K562 (cell line): ENCODE data around the gene HELZ. TPM values are rescaled to one million over a fixed set of nuclear protein-coding genes. Genes with fewer than 3 reads are reported as not detected.

Source experiments
- ATAC-seq: fragments of 200-7000 bp; cut with Tn5 transposase; 3 replicates; pipeline ENCODE4 v1.9.1; 2020; ENCODE audit warnings: moderate library complexity
- BruUV-seq: library from RNA; stranded (reverse); fragments of 400-500 nt; replicated peaks from 2 replicates; lab custom pipeline; 2021; lab: Mats Ljungman, UMichigan
- CTCF ChIA-PET: fragments of 300-600 bp; formaldehyde crosslinking; extraction: SDS; loops from one replicate; lab custom pipeline; 2021; ENCODE audit warnings: low intra/inter-chr PET ratio; lab: Yijun Ruan, JAX
- POLR2A ChIA-PET: fragments of 300-600, 350-650 bp; sonication (Branson Sonifier 250); formaldehyde crosslinking; extraction: SDS; loops from one replicate; lab custom pipeline; 2021; ENCODE audit warnings: antibody characterized with exemption, inconsistent platforms; lab: Yijun Ruan, JAX
- DNase-seq, 4 experiments: peaks; one replicate each; pipeline versions ENCODE4 v3.0.0 to v3.0.0-alpha.2; 2011 to 2018; ENCODE audit warnings: low spot score in 3 of 4, mixed read lengths in 3 of 4; ENCODE audit errors: extremely low read depth in 1 of 4
- FAIRE-seq: peaks from 2 replicates; lab custom pipeline; 2011; peaks lifted over from hg19 to GRCh38; lab: Jason Lieb, UNC
- H2AFZ ChIP-seq: 2 replicates; pipeline ENCODE4 v1.6.0; 2011; ENCODE audit warnings: low read depth, low read length, control low read depth, inconsistent platforms
- H3K27ac ChIP-seq: fragments of 200-600 bp; 3 replicates; pipeline ENCODE4 v1.8.0; 2011; ENCODE audit warnings: low read depth, mild to moderate bottlenecking, control low read depth, inconsistent platforms, low read length, moderate library complexity, mixed read lengths; ENCODE audit errors: extremely low read depth
- H3K27me3 ChIP-seq, 2 experiments: fragments of 300-600 bp in 1 of 2; 2 replicates in 1 of 2; 3 replicates in 1 of 2; pipeline versions ENCODE4 v1.6.0 to v1.8.0; 2011; ENCODE audit warnings: inconsistent platforms in 2 of 2, low read length in 2 of 2, mild to moderate bottlenecking in 1 of 2, mixed read lengths in 1 of 2, moderate library complexity in 1 of 2; ENCODE audit not compliant: control insufficient read depth in 2 of 2, insufficient read depth in 2 of 2
- H3K36me3 ChIP-seq: fragments of 300-600 bp; 3 replicates; pipeline ENCODE4 v1.8.0; 2011; ENCODE audit warnings: mild to moderate bottlenecking, low read length, inconsistent platforms; ENCODE audit not compliant: control insufficient read depth, insufficient read depth
- H3K4me1 ChIP-seq, 2 experiments: fragments of 200-600 bp in 1 of 2; replicated peaks in 1 of 2; 2 replicates in 1 of 2; 3 replicates in 1 of 2; pipeline versions ENCODE4 v1.5.1 to v1.8.0; 2011; ENCODE audit warnings: inconsistent platforms in 2 of 2, low read length in 2 of 2, mild to moderate bottlenecking in 1 of 2, mixed read lengths in 1 of 2, moderate library complexity in 1 of 2; ENCODE audit not compliant: control insufficient read depth in 2 of 2, insufficient read depth in 2 of 2
- H3K4me2 ChIP-seq: 2 replicates; pipeline ENCODE4 v1.6.1; 2011; ENCODE audit warnings: low read length, control low read depth, inconsistent platforms, mixed read lengths; ENCODE audit not compliant: insufficient read depth
- H3K4me3 ChIP-seq: fragments of 200-600 bp; sonication (generic), shearing (Covaris generic); 2 replicates; pipeline ENCODE4 v1.5.1; 2016; ENCODE audit warnings: control low read depth, inconsistent platforms
- H3K79me2 ChIP-seq: fragments of 200-600 bp; 3 replicates; pipeline ENCODE4 v1.8.0; 2011; ENCODE audit warnings: low read length, inconsistent platforms; ENCODE audit not compliant: control insufficient read depth, insufficient read depth
- H3K9ac ChIP-seq, 2 experiments: 2 replicates each; pipeline versions ENCODE4 v1.6.0 to v1.6.1; 2011; ENCODE audit warnings: low read depth in 2 of 2, low read length in 2 of 2, control low read depth in 1 of 2, inconsistent platforms in 1 of 2, mild to moderate bottlenecking in 1 of 2, mixed read lengths in 1 of 2; ENCODE audit not compliant: insufficient read depth in 1 of 2
- H3K9me1 ChIP-seq: one replicate; pipeline ENCODE4 v1.6.0; 2011; ENCODE audit warnings: inconsistent platforms, mild to moderate bottlenecking, low read length, moderate library complexity; ENCODE audit not compliant: control insufficient read depth, insufficient read depth
- H3K9me3 ChIP-seq: replicated peaks from 2 replicates; pipeline ENCODE4 v1.5.1; 2011; ENCODE audit warnings: low read depth, low read length, inconsistent platforms; ENCODE audit not compliant: control insufficient read depth, insufficient read depth
- H4K20me1 ChIP-seq: replicated peaks from 2 replicates; pipeline ENCODE4 v1.6.1; 2011; ENCODE audit warnings: low read length, inconsistent platforms, mixed read lengths; ENCODE audit not compliant: control insufficient read depth, insufficient read depth
- ATF1 ChIP-seq, 2 experiments: fragments of 450-650 bp in 1 of 2; IDR thresholded peaks; 2 replicates each; pipeline ENCODE4 v1.6.1; 2016; ENCODE audit warnings: missing compliant biosample characterization in 1 of 2, missing genetic modification characterization in 1 of 2
- FOXJ2 ChIP-seq: fragments of 200-800 bp; sonication (Bioruptor generic); IDR thresholded peaks from 2 replicates; pipeline ENCODE4 v1.6.1; 2016; ENCODE audit warnings: missing genetic modification characterization, missing compliant biosample characterization
- GTF2A2 ChIP-seq: IDR thresholded peaks from 2 replicates; pipeline ENCODE4 v1.6.1; 2016; ENCODE audit warnings: mild to moderate bottlenecking, missing genetic modification characterization, missing compliant biosample characterization
- ILF3 ChIP-seq: fragments of 450-650 bp; IDR thresholded peaks from 2 replicates; pipeline ENCODE4 v1.6.1; 2018; ENCODE audit warnings: antibody characterized with exemption, mild to moderate bottlenecking, moderate library complexity, borderline replicate concordance
- MED1 ChIP-seq: sonication (generic); formaldehyde crosslinking; IDR thresholded peaks from 2 replicates; pipeline ENCODE4 v1.8.1; 2023; ENCODE audit warnings: missing genetic modification reagents, borderline replicate concordance
- NFE2 ChIP-seq: IDR thresholded peaks from 2 replicates; pipeline ENCODE4 v1.6.1; 2014; ENCODE audit warnings: antibody characterized with exemption, low read depth
- NFIC ChIP-seq: fragments of 450-650 bp; IDR thresholded peaks from 2 replicates; pipeline ENCODE4 v1.6.1; 2017; ENCODE audit warnings: mild to moderate bottlenecking, inconsistent platforms
- POLR2AphosphoS5 ChIP-seq: IDR thresholded peaks from 2 replicates; pipeline ENCODE4 v1.6.1; 2011; ENCODE audit warnings: mild to moderate bottlenecking, low read depth, low read length, moderate library complexity; ENCODE audit not compliant: control insufficient read depth, insufficient read depth
- RBM14 ChIP-seq: fragments of 200-400 bp; formaldehyde crosslinking; IDR thresholded peaks from 2 replicates; pipeline ENCODE4 v1.6.1; 2018; ENCODE audit warnings: low read depth, mild to moderate bottlenecking, low read length, moderate library complexity, borderline replicate concordance; ENCODE audit not compliant: insufficient read depth
- ZEB2 ChIP-seq: fragments of 450-650 bp; IDR thresholded peaks from 2 replicates; pipeline ENCODE4 v1.6.1; 2016
- WGBS: fragments of 100-300 bp; shearing (Covaris generic); methylation state at CpG from one replicate; pipeline ENCODE4 v1.1.6; 2016; ENCODE audit warnings: low coverage, mixed read lengths; ENCODE audit not compliant: insufficient coverage; ENCODE audit errors: missing lambda C conversion rate; 5-methylcytosine and 5-hydroxymethylcytosine counted together
- in situ Hi-C: fragments of 300-500 bp; cut with MboI; formaldehyde crosslinking; loops from 4 replicates; pipeline ENCODE4 v1.15.0; 2018; ENCODE audit warnings: inconsistent platforms, mixed read lengths
- intact Hi-C: fragments of 100-400 bp; cut with micrococcal nuclease; formaldehyde crosslinking; loops from 2 replicates; pipeline ENCODE4 v1.14.2; 2022
- polyA plus RNA-seq, 8 experiments: library from polyadenylated mRNA; depleted of rRNA in 4 of 8; stranded (reverse) in 5 of 8; unstranded in 3 of 8; fragments of >200 nt; fragmentation: Nextera tagmentation in 2 of 8; fragmentation: Illumina TruSeq in 1 of 8; extraction: Ambion mirVana in 2 of 8; extraction: Trizol in 1 of 8; gene quantifications; 2 replicates each; pipeline versions ENCODE4 v1.2.1 to v1.2.3, GENCODE V29; 2011 to 2014; ENCODE audit warnings: inconsistent platforms in 1 of 8, missing spikeins in 1 of 8
- total RNA-seq, 7 experiments: library from RNA; depleted of rRNA in 6 of 7; stranded (reverse); fragments of >200 nt in 6 of 7; fragmentation: Illumina TruSeq in 2 of 7; extraction: Trizol in 2 of 7; gene quantifications; 2 replicates each; pipeline versions ENCODE4 v1.2.1 to v1.2.3, GENCODE V29; 2011 to 2021; ENCODE audit warnings: low replicate concordance in 1 of 7
- TF ChIP-seq, protein P1 (sequence below): fragments of 450-650 bp; formaldehyde crosslinking; IDR thresholded peaks from 2 replicates; pipeline ENCODE4 v1.4.0; 2020; ENCODE audit warnings: mild to moderate bottlenecking, moderate library complexity
- TF ChIP-seq, protein P2 (sequence below), 2 experiments: fragments of 150-350 bp in 1 of 2; IDR thresholded peaks; 2 replicates each; pipeline ENCODE4 v1.6.1; 2012 to 2016; ENCODE audit warnings: low read depth in 2 of 2, low read length in 2 of 2, mild to moderate bottlenecking in 1 of 2, moderate library complexity in 1 of 2
- TF ChIP-seq, protein P3 (sequence below): fragments of 250-450 bp; sonication (Bioruptor Pico); IDR thresholded peaks from 2 replicates; pipeline ENCODE4 v1.5.0; 2021
- TF ChIP-seq, protein P4 (sequence below): fragments of 250-450 bp; sonication (Bioruptor Pico); IDR thresholded peaks from 2 replicates; pipeline ENCODE4 v1.9.0; 2021; ENCODE audit warnings: mild to moderate bottlenecking, inconsistent platforms

The HELZ gene
- total and polyA plus RNA-seq, 9 of the 15 experiments (the other 6 are each of a cell fraction or from before 2014, with no cell fraction given) = 5.2 to 39.8 (median 17.3) TPM

DNA sequence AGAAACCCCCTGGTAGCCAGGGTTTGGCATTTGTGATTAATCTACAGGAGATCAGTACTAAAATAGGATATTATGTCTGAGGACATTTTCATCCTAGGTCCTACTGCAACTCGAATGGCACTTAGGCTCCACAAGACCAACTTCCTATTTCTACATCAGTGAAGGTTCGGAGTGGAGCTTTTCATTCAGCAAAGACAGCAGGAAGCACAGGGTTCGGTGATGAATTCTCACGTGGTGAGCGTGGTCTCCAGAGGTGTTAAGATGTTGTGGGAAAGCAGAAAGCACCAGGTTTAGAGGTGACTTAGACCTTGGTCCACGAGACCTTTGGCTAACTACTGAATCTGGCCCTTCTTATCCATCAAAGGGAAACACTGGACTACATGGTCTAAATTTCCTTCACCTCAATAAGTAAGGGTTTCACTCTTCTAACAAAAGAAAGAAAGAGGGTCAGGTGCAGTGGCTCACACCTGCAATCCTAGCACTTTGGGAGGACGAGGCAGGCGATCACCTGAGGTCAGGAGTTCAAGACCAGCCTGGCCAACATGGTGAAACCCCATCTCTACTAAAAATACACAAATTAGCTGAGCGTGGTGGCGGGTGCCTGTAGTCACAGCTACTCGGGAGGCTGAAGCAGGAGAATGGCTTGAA lies 13.9 kb upstream of the HELZ start:
- no peak overlapping the region for H3K4me3 ChIP-seq
- H3K4me1 ChIP-seq = peaks cover 0 to 4% of the 10 kb centered on the region in 2 experiments; a peak in 3 of 5 replicates
- 0 out of 2 replicates have a peak overlapping the region, but pooled peaks have one; percentile 27 for H2AFZ ChIP-seq
- no peak for DNase-seq
- no peaks in the 10 kb centered on the region for H3K79me2 ChIP-seq
- H3K36me3 ChIP-seq = no peaks in the 10 kb centered on the region
- CTCF ChIA-PET = no interaction called here
- FAIRE-seq = no peak
- intact Hi-C loops (no loop called here), in situ Hi-C loops (no loop called here)
- no peak overlapping the region for H3K4me2 ChIP-seq
- H4K20me1 ChIP-seq = no peaks in the 10 kb centered on the region
- no peak overlapping the region for H3K9ac ChIP-seq
- no TSS peak for BruUV-seq
- H3K9me3 ChIP-seq = no peaks in the 10 kb centered on the region
- 53% methylated on average over 11 of the region's 11 CpGs for WGBS
- H3K9me1 ChIP-seq = no peaks in the 10 kb centered on the region
- POLR2A ChIA-PET = no interaction called here
- no peaks in the 10 kb centered on the region for H3K27me3 ChIP-seq
- ATAC-seq = no peak
- no peak overlapping the region for H3K27ac ChIP-seq
- no peak for TF ChIP-seq ATF1 (CRISPR knock-in tag; IDR thresholded peaks at IDR 0.05)
- no peak for TF ChIP-seq ATF1 (tag; IDR thresholded peaks at IDR 0.05)
- no peak for TF ChIP-seq POLR2AphosphoS5
- no peak for TF ChIP-seq FOXJ2 (tag)
- TF ChIP-seq, protein P1, sequence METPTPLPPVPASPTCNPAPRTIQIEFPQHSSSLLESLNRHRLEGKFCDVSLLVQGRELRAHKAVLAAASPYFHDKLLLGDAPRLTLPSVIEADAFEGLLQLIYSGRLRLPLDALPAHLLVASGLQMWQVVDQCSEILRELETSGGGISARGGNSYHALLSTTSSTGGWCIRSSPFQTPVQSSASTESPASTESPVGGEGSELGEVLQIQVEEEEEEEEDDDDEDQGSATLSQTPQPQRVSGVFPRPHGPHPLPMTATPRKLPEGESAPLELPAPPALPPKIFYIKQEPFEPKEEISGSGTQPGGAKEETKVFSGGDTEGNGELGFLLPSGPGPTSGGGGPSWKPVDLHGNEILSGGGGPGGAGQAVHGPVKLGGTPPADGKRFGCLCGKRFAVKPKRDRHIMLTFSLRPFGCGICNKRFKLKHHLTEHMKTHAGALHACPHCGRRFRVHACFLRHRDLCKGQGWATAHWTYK (CRISPR knock-in tag) = no peak
- TF ChIP-seq, protein P2, sequence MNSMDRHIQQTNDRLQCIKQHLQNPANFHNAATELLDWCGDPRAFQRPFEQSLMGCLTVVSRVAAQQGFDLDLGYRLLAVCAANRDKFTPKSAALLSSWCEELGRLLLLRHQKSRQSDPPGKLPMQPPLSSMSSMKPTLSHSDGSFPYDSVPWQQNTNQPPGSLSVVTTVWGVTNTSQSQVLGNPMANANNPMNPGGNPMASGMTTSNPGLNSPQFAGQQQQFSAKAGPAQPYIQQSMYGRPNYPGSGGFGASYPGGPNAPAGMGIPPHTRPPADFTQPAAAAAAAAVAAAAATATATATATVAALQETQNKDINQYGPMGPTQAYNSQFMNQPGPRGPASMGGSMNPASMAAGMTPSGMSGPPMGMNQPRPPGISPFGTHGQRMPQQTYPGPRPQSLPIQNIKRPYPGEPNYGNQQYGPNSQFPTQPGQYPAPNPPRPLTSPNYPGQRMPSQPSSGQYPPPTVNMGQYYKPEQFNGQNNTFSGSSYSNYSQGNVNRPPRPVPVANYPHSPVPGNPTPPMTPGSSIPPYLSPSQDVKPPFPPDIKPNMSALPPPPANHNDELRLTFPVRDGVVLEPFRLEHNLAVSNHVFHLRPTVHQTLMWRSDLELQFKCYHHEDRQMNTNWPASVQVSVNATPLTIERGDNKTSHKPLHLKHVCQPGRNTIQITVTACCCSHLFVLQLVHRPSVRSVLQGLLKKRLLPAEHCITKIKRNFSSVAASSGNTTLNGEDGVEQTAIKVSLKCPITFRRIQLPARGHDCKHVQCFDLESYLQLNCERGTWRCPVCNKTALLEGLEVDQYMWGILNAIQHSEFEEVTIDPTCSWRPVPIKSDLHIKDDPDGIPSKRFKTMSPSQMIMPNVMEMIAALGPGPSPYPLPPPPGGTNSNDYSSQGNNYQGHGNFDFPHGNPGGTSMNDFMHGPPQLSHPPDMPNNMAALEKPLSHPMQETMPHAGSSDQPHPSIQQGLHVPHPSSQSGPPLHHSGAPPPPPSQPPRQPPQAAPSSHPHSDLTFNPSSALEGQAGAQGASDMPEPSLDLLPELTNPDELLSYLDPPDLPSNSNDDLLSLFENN (IDR thresholded peaks at IDR 0.05; ENCODE audit: low read depth in 2 of 2, low read length in 2 of 2) = no peak
- TF ChIP-seq, protein P3, sequence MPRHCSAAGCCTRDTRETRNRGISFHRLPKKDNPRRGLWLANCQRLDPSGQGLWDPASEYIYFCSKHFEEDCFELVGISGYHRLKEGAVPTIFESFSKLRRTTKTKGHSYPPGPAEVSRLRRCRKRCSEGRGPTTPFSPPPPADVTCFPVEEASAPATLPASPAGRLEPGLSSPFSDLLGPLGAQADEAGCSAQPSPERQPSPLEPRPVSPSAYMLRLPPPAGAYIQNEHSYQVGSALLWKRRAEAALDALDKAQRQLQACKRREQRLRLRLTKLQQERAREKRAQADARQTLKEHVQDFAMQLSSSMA (CRISPR knock-in tag) = no peak
- no peak for TF ChIP-seq ZEB2
- TF ChIP-seq GTF2A2 (tag) = no peak
- TF ChIP-seq, protein P4, sequence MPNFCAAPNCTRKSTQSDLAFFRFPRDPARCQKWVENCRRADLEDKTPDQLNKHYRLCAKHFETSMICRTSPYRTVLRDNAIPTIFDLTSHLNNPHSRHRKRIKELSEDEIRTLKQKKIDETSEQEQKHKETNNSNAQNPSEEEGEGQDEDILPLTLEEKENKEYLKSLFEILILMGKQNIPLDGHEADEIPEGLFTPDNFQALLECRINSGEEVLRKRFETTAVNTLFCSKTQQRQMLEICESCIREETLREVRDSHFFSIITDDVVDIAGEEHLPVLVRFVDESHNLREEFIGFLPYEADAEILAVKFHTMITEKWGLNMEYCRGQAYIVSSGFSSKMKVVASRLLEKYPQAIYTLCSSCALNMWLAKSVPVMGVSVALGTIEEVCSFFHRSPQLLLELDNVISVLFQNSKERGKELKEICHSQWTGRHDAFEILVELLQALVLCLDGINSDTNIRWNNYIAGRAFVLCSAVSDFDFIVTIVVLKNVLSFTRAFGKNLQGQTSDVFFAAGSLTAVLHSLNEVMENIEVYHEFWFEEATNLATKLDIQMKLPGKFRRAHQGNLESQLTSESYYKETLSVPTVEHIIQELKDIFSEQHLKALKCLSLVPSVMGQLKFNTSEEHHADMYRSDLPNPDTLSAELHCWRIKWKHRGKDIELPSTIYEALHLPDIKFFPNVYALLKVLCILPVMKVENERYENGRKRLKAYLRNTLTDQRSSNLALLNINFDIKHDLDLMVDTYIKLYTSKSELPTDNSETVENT (CRISPR knock-in tag) = no peak
- TF ChIP-seq NFE2 = no peak
- no peak for TF ChIP-seq NFIC
- no peak for TF ChIP-seq RBM14
- TF ChIP-seq MED1 (CRISPR knock-in tag) = no peak
- no peak for TF ChIP-seq ILF3
